PC-9 (cell line): ENCODE measurements around the gene NIPSNAP2.
"Not testable (repeated sequence)": the region's sequence is repeated elsewhere in the genome, so short reads cannot be mapped to it uniquely, and the experiment has no call there.

ENCODE experiments used
- EZH2 ChIP-seq: fragments of 200-600 bp; sonication (generic); IDR thresholded peaks from 2 replicates; pipeline ENCODE4 v1.8.0; 2017; ENCODE audit warnings: antibody characterized with exemption, low read depth
- TF ChIP-seq, protein P1 (sequence below): fragments of 200-600 bp; sonication (generic); conservative IDR thresholded peaks from 2 replicates; pipeline ENCODE4 v1.6.1; 2017; ENCODE audit warnings: mixed run types, antibody characterized with exemption, mild to moderate bottlenecking, moderate library complexity

DNA sequence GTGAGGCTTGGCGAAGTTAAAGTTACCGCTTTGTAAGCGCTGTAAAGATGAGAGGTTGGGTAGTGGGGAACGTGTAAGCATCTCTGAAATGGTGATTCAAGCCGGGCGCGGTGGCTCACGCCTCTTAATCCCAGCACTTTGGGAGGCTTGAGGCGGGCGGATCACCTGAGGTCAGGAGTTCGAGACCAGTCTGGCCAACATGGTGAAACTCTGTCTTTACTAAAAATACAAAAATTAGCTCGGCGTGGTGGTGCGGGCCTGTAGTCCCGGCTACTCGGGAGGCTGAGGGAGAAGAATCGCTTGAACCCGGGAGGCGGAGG lies 12.1 kb upstream of the NIPSNAP2 start:
- TF ChIP-seq EZH2 = not testable (repeated sequence)
- TF ChIP-seq, protein P1, sequence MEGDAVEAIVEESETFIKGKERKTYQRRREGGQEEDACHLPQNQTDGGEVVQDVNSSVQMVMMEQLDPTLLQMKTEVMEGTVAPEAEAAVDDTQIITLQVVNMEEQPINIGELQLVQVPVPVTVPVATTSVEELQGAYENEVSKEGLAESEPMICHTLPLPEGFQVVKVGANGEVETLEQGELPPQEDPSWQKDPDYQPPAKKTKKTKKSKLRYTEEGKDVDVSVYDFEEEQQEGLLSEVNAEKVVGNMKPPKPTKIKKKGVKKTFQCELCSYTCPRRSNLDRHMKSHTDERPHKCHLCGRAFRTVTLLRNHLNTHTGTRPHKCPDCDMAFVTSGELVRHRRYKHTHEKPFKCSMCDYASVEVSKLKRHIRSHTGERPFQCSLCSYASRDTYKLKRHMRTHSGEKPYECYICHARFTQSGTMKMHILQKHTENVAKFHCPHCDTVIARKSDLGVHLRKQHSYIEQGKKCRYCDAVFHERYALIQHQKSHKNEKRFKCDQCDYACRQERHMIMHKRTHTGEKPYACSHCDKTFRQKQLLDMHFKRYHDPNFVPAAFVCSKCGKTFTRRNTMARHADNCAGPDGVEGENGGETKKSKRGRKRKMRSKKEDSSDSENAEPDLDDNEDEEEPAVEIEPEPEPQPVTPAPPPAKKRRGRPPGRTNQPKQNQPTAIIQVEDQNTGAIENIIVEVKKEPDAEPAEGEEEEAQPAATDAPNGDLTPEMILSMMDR = not testable (repeated sequence)
